H9 (cell line): ENCODE results near the gene CNGA4. TPM values are rescaled to one million over a fixed set of nuclear protein-coding genes. Genes with fewer than 3 reads are reported as not detected.

ENCODE experiments used
- DNase-seq: peaks from one replicate; pipeline ENCODE4 v3.0.0-alpha.2; 2017
- H2AFZ ChIP-seq: one replicate; pipeline ENCODE4 v1.6.1; 2013; ENCODE audit warnings: mild to moderate bottlenecking, low read length, control low read depth, moderate library complexity
- H2AK5ac ChIP-seq: 2 replicates; pipeline ENCODE4 v1.6.1; 2013; ENCODE audit warnings: low read length, control low read depth, mixed read lengths; ENCODE audit not compliant: insufficient read length
- H2BK120ac ChIP-seq: one replicate; pipeline ENCODE4 v1.6.1; 2013; ENCODE audit warnings: low read depth, mild to moderate bottlenecking, low read length, control low read depth, inconsistent platforms; ENCODE audit not compliant: poor library complexity, severe bottlenecking
- H2BK12ac ChIP-seq: 2 replicates; pipeline ENCODE4 v1.6.1; 2013; ENCODE audit warnings: low read length, control low read depth, mixed read lengths, low read depth; ENCODE audit not compliant: insufficient read length
- H2BK15ac ChIP-seq: 2 replicates; pipeline ENCODE4 v1.6.1; 2013; ENCODE audit warnings: low read depth, low read length, control low read depth
- H2BK20ac ChIP-seq: one replicate; pipeline ENCODE4 v1.6.1; 2013; ENCODE audit warnings: low read depth, mild to moderate bottlenecking, low read length, control low read depth, inconsistent platforms; ENCODE audit not compliant: poor library complexity, severe bottlenecking
- H2BK5ac ChIP-seq: 2 replicates; pipeline ENCODE4 v1.6.1; 2013; ENCODE audit warnings: low read length, control low read depth, mixed read lengths; ENCODE audit not compliant: insufficient read length
- H3K14ac ChIP-seq: 2 replicates; pipeline ENCODE4 v1.6.1; 2013; ENCODE audit warnings: low read length, control low read depth; ENCODE audit not compliant: insufficient read depth
- H3K18ac ChIP-seq: 2 replicates; pipeline ENCODE4 v1.6.1; 2013; ENCODE audit warnings: low read depth, mild to moderate bottlenecking, mixed read lengths, low read length, control low read depth; ENCODE audit not compliant: insufficient read length
- H3K23ac ChIP-seq: 2 replicates; pipeline ENCODE4 v1.6.1; 2013; ENCODE audit warnings: low read length, control low read depth, mixed read lengths, low read depth; ENCODE audit not compliant: insufficient read length
- H3K23me2 ChIP-seq: 2 replicates; pipeline ENCODE4 v1.6.1; 2013; ENCODE audit warnings: low read depth, mild to moderate bottlenecking, mixed read lengths, low read length, control low read depth; ENCODE audit not compliant: insufficient read length, poor library complexity, severe bottlenecking
- H3K27ac ChIP-seq: 2 replicates; pipeline ENCODE4 v1.5.1; 2013; ENCODE audit warnings: low read length, control low read depth, mixed read lengths, low read depth; ENCODE audit not compliant: insufficient read length
- H3K27me3 ChIP-seq: 2 replicates; pipeline ENCODE4 v1.6.1; 2013; ENCODE audit warnings: low read length, control low read depth, inconsistent platforms; ENCODE audit not compliant: insufficient read depth
- H3K4ac ChIP-seq: 2 replicates; pipeline ENCODE4 v1.6.1; 2013; ENCODE audit warnings: low read depth, mild to moderate bottlenecking, control low read depth, inconsistent platforms, low read length, moderate library complexity
- H3K4me1 ChIP-seq: 2 replicates; pipeline ENCODE4 v1.6.1; 2013; ENCODE audit warnings: low read length, control low read depth, inconsistent platforms; ENCODE audit not compliant: insufficient read depth
- H3K4me2 ChIP-seq: 2 replicates; pipeline ENCODE4 v1.6.1; 2013; ENCODE audit warnings: low read length, control low read depth, mixed read lengths; ENCODE audit not compliant: insufficient read length, insufficient read depth
- H3K56ac ChIP-seq: 2 replicates; pipeline ENCODE4 v1.6.1; 2013; ENCODE audit warnings: low read depth, mild to moderate bottlenecking, mixed read lengths, low read length, control low read depth; ENCODE audit not compliant: insufficient read length
- H3K79me1 ChIP-seq: 2 replicates; pipeline ENCODE4 v1.6.1; 2013; ENCODE audit warnings: low read depth, mild to moderate bottlenecking, moderate library complexity, low read length, control low read depth, inconsistent platforms; ENCODE audit not compliant: insufficient read depth, poor library complexity, severe bottlenecking
- H3K79me2 ChIP-seq: 2 replicates; pipeline ENCODE4 v1.6.1; 2013; ENCODE audit warnings: low read length, control low read depth, inconsistent platforms; ENCODE audit not compliant: insufficient read depth
- H3K9ac ChIP-seq: 2 replicates; pipeline ENCODE4 v1.6.1; 2013; ENCODE audit warnings: low read length, control low read depth, mixed read lengths; ENCODE audit not compliant: insufficient read length; ENCODE audit errors: extremely low read depth
- H3K9me3 ChIP-seq: one replicate; pipeline ENCODE4 v1.6.1; 2013; ENCODE audit warnings: low read depth, low read length, inconsistent platforms; ENCODE audit not compliant: control insufficient read depth
- H3T11ph ChIP-seq: one replicate; pipeline ENCODE4 v1.6.1; 2013; ENCODE audit warnings: mild to moderate bottlenecking, low read length, control low read depth, inconsistent platforms
- H4K20me1 ChIP-seq: one replicate; pipeline ENCODE4 v1.6.1; 2013; ENCODE audit not compliant: control insufficient read depth, insufficient read length, insufficient read depth
- H4K5ac ChIP-seq: 2 replicates; pipeline ENCODE4 v1.6.1; 2013; ENCODE audit warnings: low read depth, mild to moderate bottlenecking, mixed read lengths, low read length, control low read depth; ENCODE audit not compliant: insufficient read length
- H4K8ac ChIP-seq: replicated peaks from 2 replicates; pipeline ENCODE4 v1.6.1; 2013; ENCODE audit warnings: low read length, control low read depth, mixed read lengths, low read depth; ENCODE audit not compliant: insufficient read length
- H4K91ac ChIP-seq: 2 replicates; pipeline ENCODE4 v1.6.1; 2013; ENCODE audit warnings: low read depth, mild to moderate bottlenecking, moderate library complexity, mixed read lengths, low read length, control low read depth; ENCODE audit not compliant: insufficient read length
- H3K27ac Mint-ChIP-seq, 3 experiments: 2 replicates in 2 of 3; 3 replicates in 1 of 3; pipeline ENCODE4 v1.8.0; 2020 to 2021; ENCODE audit warnings: mixed read lengths in 3 of 3, mild to moderate bottlenecking in 1 of 3, moderate library complexity in 1 of 3
- H3K27me3 Mint-ChIP-seq: 2 replicates; pipeline ENCODE4 v1.8.0; 2021; ENCODE audit warnings: low read depth, mild to moderate bottlenecking, moderate library complexity, mixed read lengths
- H3K36me3 Mint-ChIP-seq, 3 experiments: 2 replicates in 2 of 3; 3 replicates in 1 of 3; pipeline ENCODE4 v1.8.0; 2020 to 2021; ENCODE audit warnings: low read depth in 3 of 3, mixed read lengths in 3 of 3; ENCODE audit not compliant: insufficient read depth in 1 of 3
- H3K4me1 Mint-ChIP-seq, 2 experiments: 2 replicates each; pipeline ENCODE4 v1.8.0; 2020; ENCODE audit warnings: mixed read lengths in 2 of 2
- H3K4me3 Mint-ChIP-seq, 2 experiments: 2 replicates in 1 of 2; 3 replicates in 1 of 2; pipeline ENCODE4 v1.8.0; 2020 to 2021; ENCODE audit warnings: mild to moderate bottlenecking in 2 of 2, mixed read lengths in 2 of 2, moderate library complexity in 1 of 2
- H3K9me3 Mint-ChIP-seq, 2 experiments: 2 replicates in 1 of 2; 3 replicates in 1 of 2; pipeline ENCODE4 v1.8.0; 2020; ENCODE audit warnings: mild to moderate bottlenecking in 2 of 2, mixed read lengths in 2 of 2, moderate library complexity in 1 of 2
- WGBS: extraction: QIAGEN DNeasy Blood & Tissue Kit; methylation state at CpG from one replicate; pipeline ENCODE4 v1.1.7; 2013; ENCODE audit warnings: missing lambda C conversion rate, low lambda C conversion rate, mixed read lengths; ENCODE audit not compliant: insufficient read length; ENCODE audit errors: extremely low coverage; 5-methylcytosine and 5-hydroxymethylcytosine counted together
- total RNA-seq: library from RNA; stranded (reverse); gene quantifications from 2 replicates; pipeline ENCODE4 v1.2.1, GENCODE V29; 2021
- TF ChIP-seq, protein P1 (sequence below): fragments of 200-600 bp; sonication (generic); conservative IDR thresholded peaks from 3 replicates; pipeline ENCODE4 v1.8.0; 2021; ENCODE audit warnings: antibody characterized with exemption, mild to moderate bottlenecking

The CNGA4 gene
- total RNA-seq, 1 experiment from 2014 or later, result 0.11 TPM

DNA sequence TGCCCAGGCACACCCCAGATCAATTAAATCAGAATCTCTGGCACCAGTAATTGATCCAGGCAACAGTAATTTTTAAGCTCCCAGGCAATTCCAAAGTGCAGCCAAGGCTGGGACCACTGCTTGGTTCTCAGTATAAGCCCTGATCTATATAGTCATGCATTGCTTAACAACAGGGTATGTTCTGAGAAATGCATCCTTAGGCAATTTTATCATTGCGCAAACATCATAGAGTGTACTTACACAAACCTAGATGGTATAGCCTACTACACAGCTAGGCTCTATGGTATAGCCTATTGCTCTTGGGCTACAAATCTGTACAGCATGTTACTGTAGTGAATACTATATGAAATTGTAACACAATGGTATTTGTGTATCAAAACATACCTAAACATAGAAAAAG lies 34.2 kb upstream of the CNGA4 start:
- H3K9ac ChIP-seq, result no peak overlapping the region
- no peak overlapping the region for H2BK20ac ChIP-seq
- H2AK5ac ChIP-seq, result no peak overlapping the region
- Mint-ChIP-seq H3K36me3 (peaks cover 5 to 18% (median 12%) of the 10 kb centered on the region in 3 experiments; a peak in 4 of 7 replicates), H3K27me3 (no peaks in the 10 kb centered on the region), H3K4me1 (peaks cover 8% of the 10 kb centered on the region in 2 experiments), H3K4me3 (no peak overlapping the region), H3K27ac (no peak overlapping the region), H3K9me3 (no peaks in the 10 kb centered on the region)
- H3K4me1 ChIP-seq, result peaks cover 3% of the 10 kb centered on the region; the same call in 1 of the 2 replicates
- no peak overlapping the region for H2AFZ ChIP-seq
- H3K23me2 ChIP-seq, result no peaks in the 10 kb centered on the region
- H3K18ac ChIP-seq, result no peak overlapping the region
- no peak for DNase-seq
- no peaks in the 10 kb centered on the region for H3K27me3 ChIP-seq
- no peak overlapping the region for H2BK15ac ChIP-seq
- H3K79me1 ChIP-seq, result no peaks in the 10 kb centered on the region
- no peak overlapping the region for H3T11ph ChIP-seq
- no peak overlapping the region for H3K56ac ChIP-seq
- H3K14ac ChIP-seq, result no peak overlapping the region
- H4K91ac ChIP-seq, result no peak overlapping the region
- H3K4me2 ChIP-seq, result no peak overlapping the region
- no peak overlapping the region for H2BK5ac ChIP-seq
- H3K4ac ChIP-seq, result no peak overlapping the region
- no peak overlapping the region for H2BK12ac ChIP-seq
- no peak overlapping the region for H3K23ac ChIP-seq
- no peak overlapping the region for H4K5ac ChIP-seq
- H3K27ac ChIP-seq, result no peak overlapping the region
- no peaks in the 10 kb centered on the region for H3K79me2 ChIP-seq
- H3K9me3 ChIP-seq, result no peaks in the 10 kb centered on the region
- H2BK120ac ChIP-seq, result no peak overlapping the region
- TF ChIP-seq, protein P1, sequence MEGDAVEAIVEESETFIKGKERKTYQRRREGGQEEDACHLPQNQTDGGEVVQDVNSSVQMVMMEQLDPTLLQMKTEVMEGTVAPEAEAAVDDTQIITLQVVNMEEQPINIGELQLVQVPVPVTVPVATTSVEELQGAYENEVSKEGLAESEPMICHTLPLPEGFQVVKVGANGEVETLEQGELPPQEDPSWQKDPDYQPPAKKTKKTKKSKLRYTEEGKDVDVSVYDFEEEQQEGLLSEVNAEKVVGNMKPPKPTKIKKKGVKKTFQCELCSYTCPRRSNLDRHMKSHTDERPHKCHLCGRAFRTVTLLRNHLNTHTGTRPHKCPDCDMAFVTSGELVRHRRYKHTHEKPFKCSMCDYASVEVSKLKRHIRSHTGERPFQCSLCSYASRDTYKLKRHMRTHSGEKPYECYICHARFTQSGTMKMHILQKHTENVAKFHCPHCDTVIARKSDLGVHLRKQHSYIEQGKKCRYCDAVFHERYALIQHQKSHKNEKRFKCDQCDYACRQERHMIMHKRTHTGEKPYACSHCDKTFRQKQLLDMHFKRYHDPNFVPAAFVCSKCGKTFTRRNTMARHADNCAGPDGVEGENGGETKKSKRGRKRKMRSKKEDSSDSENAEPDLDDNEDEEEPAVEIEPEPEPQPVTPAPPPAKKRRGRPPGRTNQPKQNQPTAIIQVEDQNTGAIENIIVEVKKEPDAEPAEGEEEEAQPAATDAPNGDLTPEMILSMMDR, result no peak
- H4K20me1 ChIP-seq, result no peaks in the 10 kb centered on the region
- H4K8ac ChIP-seq, result no peak overlapping the region
- no CpG with 5 or more reads among the region's 1 CpG for WGBS
